ENCODE data around the gene LCE1A. TPM values are rescaled to one million over a fixed set of nuclear protein-coding genes. Genes with fewer than 3 reads are reported as not detected.

The LCE1A gene
- total RNA-seq, 1 experiment from 2014 or later: not detected

GRCh38 chr1:152842556-152842955 is 15.3 kb downstream of the LCE1A start, which contains the start of gene LCE6A:
LCE6A (plus strand) TSS chr1:152842856; CDS start chr1:152843521, 665 bp downstream.
- H3K4me1 ChIP-seq (ENCODE audit: control insufficient read depth, insufficient read depth, low read length): no peaks in the 10 kb centered on the region
- POLR2A ChIA-PET: no interaction called here
- intact Hi-C loops (cut with micrococcal nuclease; ENCODE audit: unreplicated experiment) (no loop called here), in situ Hi-C loops (cut with HindIII; ENCODE audit: low pct_unique_long_range_greater_than_20kb, low sequenced_read_pairs) (no loop called here)
- H3K4me3 ChIP-seq (ENCODE audit: low read depth in 2 of 2, low read length in 2 of 2): no peak within 1 kb of the TSS
- CTCF ChIA-PET: no interaction called here
- no peak within 1 kb of the TSS for H3K27ac ChIP-seq (ENCODE audit: low read length)
- ATAC-seq (no peak), DNase-seq (ENCODE audit: low read depth, low spot score) (no peak)
- no TSS peak for BruUV-seq (replicated peaks)
- no peaks in the 10 kb centered on the region for H3K9me3 ChIP-seq (ENCODE audit: control insufficient read depth, insufficient read depth, low read depth, low read length)
- H3K36me3 ChIP-seq (ENCODE audit: control insufficient read depth, insufficient read depth, low read length): no peaks in the 10 kb centered on the region
- no peaks in the 10 kb centered on the region; the same call in 1 of the 2 replicates for H3K27me3 ChIP-seq (ENCODE audit: control insufficient read depth, insufficient read depth, low read length)
- TF ChIP-seq SIN3A (IDR thresholded peaks at IDR 0.05; ENCODE audit: borderline replicate concordance, insufficient read depth, low read depth, low read length): no peak
- TF ChIP-seq TCF7L2 (IDR thresholded peaks at IDR 0.05; ENCODE audit: low read depth, low read length): no peak
- TF ChIP-seq CTCF (IDR thresholded peaks at IDR 0.05): no peak
- no peak for TF ChIP-seq POLR2AphosphoS5 (IDR thresholded peaks at IDR 0.05; ENCODE audit: low read depth, low read length)
- no peak for TF ChIP-seq REST (IDR thresholded peaks at IDR 0.05; ENCODE audit: insufficient read depth in 1 of 2, low read depth in 2 of 2, low read length in 1 of 2)

DNA sequence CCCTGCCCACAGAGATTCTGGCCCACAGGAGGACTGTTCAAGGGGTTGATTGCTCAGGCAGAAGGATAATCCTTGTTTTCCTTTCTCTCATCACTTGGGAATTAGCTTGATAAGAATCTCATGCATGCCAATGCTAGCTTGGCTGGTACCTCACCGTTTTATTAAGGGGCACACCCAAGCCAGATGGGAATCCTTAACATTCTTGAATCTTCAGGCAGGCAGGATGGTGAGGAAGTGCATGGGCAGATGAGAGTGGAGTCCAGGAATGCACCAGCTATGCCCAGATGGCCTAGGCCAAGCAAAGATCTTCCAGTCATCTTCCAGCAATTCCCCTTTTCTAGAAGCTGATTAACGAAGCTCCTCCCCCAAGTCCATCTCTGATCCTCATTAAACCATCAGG is 28.4 kb downstream of the LCE1A start:
- H3K27me3 ChIP-seq (ENCODE audit: control insufficient read depth, insufficient read depth, low read length): peaks cover 2% of the 10 kb centered on the region; the same call in 1 of the 2 replicates
- H3K36me3 ChIP-seq (ENCODE audit: control insufficient read depth, insufficient read depth, low read length): no peaks in the 10 kb centered on the region
- H3K27ac ChIP-seq (ENCODE audit: low read length): no peak overlapping the region
- no peak overlapping the region for H3K4me3 ChIP-seq (ENCODE audit: low read depth in 2 of 2, low read length in 2 of 2)
- DNase-seq (ENCODE audit: low read depth, low spot score) (no peak), ATAC-seq (no peak)
- ChIA-PET CTCF (no interaction called here), POLR2A (no interaction called here)
- H3K4me1 ChIP-seq (ENCODE audit: control insufficient read depth, insufficient read depth, low read length): no peaks in the 10 kb centered on the region
- no peak for TF ChIP-seq TCF7L2 (IDR thresholded peaks at IDR 0.05; ENCODE audit: low read depth, low read length)
- no peak for TF ChIP-seq REST (IDR thresholded peaks at IDR 0.05; ENCODE audit: insufficient read depth in 1 of 2, low read depth in 2 of 2, low read length in 1 of 2)
- no peak for TF ChIP-seq SIN3A (IDR thresholded peaks at IDR 0.05; ENCODE audit: borderline replicate concordance, insufficient read depth, low read depth, low read length)
- TF ChIP-seq POLR2AphosphoS5 (IDR thresholded peaks at IDR 0.05; ENCODE audit: low read depth, low read length): no peak
- TF ChIP-seq CTCF (IDR thresholded peaks at IDR 0.05): no peak
- in situ Hi-C loops (cut with HindIII; ENCODE audit: low pct_unique_long_range_greater_than_20kb, low sequenced_read_pairs) (no loop called here), intact Hi-C loops (cut with micrococcal nuclease; ENCODE audit: unreplicated experiment) (no loop called here)
- H3K9me3 ChIP-seq (ENCODE audit: control insufficient read depth, insufficient read depth, low read depth, low read length): no peaks in the 10 kb centered on the region
- no TSS peak for BruUV-seq (replicated peaks)
